GM21367 (cell line): ENCODE data around the gene UBL4A.

Experiments
- ATAC-seq: cut with Tn5 transposase; IDR thresholded peaks from one replicate; pipeline ENCODE4 v1.9.1; 2021; ENCODE audit not compliant: unreplicated experiment

The UBL4A gene

DNA sequence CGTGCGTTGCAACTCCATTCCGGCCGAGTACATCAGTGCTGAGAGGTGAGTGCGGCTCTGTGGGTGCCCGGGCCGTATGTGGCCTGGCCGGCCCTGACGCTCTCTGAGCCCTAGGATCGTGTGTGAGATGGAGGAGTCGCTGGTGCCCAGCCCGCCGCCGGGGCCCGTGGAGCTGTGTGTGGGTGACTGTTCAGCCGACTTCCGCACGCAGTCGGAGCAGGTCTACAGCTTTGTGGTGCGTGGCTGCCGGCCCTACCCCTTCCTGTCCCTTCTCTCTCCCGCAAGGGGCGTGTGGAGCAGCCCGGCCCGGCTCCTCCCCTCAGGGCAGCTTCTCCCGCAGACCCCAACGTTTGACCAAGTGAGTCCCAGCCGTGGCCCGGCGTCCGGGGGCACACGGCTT is 20.4 kb downstream of the UBL4A start:
- no peak for ATAC-seq

DNA sequence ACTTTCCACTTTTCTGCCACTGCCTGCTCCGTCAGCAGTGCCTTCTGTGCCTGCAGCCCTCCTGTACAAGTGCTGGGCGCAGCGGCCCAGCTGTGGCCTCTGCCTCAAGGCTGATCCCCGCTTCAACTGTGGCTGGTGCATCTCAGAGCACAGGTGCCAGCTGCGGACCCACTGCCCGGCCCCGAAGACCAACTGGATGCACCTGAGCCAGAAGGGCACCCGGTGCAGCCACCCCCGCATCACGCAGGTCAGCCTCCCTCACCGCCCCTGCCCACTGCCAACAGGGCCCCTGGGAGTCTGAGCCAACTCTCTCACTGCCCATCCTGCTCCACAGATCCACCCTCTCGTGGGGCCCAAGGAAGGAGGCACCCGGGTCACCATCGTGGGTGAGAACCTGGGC is 20.8 kb downstream of the UBL4A start:
- ATAC-seq = no peak

DNA sequence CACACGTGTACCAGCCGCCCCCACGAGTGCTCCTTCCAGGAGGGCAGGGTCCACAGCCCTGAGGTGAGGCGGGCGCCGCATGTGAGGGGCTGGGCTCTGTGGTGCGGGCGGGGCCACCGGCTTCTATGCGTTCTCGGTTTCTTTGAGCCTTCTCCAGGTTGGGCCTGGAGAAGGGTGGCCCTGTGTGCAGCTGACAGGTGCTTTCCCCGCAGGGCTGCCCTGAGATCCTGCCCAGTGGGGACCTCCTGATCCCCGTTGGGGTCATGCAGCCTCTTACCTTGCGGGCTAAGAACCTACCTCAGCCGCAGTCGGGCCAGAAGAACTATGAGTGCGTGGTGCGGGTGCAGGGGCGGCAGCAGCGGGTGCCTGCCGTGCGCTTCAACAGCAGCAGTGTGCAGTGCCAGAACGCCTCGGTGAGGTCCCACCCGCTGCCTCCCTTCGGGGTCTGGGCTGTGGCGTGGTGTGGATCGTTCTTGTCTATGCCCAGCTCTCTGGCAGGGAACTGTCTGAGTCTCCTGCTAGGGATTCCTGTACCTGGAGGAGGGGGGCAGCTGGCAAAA is 21.5 kb downstream of the UBL4A start:
- ATAC-seq = no peak

DNA sequence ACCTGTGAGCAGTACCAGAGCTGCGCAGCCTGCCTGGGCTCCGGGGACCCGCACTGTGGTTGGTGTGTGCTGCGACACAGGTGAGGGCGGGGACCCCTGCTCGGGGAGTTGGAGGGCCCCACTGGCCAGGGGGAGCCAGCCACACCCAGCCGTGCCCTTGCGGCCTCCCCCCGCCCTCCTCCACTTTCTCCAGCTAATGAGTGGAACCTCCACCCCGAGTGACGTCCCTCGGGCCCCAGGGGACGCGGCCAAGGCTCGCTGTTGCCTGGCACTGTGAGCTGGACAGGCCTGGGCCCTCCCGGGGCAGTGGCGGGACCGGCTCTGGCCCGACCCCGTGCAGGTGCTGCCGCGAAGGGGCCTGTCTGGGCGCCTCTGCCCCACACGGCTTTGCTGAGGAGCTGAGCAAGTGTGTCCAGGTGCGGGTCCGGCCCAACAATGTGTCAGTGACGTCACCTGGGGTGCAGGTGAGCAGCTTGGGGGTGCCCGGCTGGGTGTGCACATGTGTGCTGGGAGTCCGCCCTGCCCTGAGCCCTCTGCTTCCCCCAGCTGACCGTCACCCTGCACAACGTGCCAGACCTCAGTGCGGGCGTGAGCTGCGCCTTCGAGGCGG is 22.7 kb downstream of the UBL4A start:
- ATAC-seq = no peak

DNA sequence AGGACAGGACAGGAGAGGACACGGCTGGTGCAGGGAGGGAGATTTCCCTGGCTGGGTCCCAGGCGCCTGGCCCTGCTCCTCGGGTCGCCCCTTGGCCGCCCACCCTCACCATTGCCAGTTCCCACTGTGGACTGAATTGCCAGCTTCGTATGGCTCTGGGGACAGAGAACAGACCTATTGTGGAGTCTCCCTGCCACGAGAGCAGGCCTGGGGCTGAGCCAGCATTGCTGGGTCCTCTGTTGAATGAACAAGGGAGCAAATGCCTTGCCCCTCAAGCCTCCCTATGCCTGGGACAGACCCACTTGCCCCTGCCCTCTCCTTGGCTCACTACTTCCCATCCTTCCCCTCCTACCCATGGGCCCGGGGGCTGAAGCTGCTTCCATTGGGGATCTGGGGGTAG is 24.0 kb downstream of the UBL4A start:
- ATAC-seq = no peak

DNA sequence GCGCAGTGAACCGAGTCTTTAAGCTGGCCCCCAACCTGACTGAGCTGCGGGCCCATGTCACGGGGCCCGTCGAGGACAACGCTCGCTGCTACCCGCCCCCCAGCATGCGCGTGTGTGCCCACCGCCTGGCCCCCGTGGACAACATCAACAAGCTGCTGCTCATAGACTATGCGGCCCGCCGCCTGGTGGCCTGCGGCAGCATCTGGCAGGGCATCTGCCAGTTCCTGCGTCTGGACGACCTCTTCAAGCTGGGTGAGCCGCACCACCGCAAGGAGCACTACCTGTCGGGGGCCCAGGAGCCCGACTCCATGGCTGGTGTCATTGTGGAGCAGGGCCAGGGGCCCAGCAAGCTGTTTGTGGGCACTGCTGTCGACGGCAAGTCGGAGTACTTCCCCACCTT is 26.1 kb downstream of the UBL4A start:
- ATAC-seq = no peak

DNA sequence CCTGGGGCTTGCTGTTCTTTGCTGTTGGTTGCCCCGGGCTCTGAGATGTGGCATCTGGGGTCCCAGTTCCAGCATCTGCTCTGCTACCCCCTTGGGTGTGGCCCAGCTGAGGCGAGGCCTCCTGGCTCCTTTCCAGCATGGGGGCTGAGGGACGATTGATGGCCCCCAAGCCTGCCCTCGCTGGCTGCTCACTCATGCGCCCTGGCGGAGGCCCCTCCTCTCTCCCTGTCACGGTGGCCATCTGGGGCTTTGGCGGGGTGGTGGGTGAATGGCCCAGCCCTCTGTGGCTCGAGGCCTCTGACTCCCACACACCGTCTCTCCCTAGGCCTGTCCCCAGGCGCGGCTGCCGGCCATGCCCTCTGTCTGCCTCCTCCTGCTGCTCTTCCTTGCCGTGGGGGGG is 26.6 kb downstream of the UBL4A start:
- no peak for ATAC-seq

DNA sequence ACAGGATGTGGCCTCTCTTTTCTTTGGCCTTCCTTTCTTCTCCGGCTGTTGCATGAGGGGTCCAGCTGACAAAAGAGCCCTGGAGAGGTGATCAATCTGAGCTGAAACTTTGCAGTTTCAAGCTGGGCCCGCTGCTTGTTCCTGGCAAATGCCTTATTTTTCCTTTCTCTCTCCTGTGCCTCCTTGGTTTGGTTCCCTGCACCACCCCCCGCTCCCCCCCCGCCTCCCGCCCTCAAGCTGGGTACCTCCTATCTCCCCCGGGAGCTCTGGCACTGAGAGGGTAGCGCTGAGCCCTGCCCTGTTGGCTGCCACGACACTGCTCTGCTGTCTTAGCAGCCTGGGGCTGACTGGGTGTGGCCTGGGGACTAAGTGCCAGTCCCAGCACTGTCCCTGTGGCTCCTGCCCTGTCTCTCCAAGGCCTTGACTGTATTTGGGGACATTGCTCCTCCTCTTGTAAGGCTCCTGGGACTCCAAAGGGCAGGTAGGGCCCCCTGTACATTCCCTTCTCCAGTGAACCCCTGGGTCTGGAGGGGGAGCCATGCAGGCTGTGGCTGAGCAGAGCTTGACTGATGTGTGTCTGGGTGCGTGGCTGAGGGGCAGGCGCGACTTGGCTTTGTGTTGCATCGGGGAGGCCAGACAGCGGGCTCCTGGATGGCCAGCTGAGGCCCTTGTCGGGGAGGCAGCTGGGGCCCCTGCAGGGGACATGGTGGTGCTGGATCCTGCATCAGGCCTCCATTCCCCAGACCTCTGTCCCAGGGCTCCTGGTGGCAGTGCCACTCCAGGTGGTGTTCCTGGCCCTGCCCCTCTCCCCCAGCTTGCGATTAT is 27.2 kb downstream of the UBL4A start:
- no peak for ATAC-seq

DNA sequence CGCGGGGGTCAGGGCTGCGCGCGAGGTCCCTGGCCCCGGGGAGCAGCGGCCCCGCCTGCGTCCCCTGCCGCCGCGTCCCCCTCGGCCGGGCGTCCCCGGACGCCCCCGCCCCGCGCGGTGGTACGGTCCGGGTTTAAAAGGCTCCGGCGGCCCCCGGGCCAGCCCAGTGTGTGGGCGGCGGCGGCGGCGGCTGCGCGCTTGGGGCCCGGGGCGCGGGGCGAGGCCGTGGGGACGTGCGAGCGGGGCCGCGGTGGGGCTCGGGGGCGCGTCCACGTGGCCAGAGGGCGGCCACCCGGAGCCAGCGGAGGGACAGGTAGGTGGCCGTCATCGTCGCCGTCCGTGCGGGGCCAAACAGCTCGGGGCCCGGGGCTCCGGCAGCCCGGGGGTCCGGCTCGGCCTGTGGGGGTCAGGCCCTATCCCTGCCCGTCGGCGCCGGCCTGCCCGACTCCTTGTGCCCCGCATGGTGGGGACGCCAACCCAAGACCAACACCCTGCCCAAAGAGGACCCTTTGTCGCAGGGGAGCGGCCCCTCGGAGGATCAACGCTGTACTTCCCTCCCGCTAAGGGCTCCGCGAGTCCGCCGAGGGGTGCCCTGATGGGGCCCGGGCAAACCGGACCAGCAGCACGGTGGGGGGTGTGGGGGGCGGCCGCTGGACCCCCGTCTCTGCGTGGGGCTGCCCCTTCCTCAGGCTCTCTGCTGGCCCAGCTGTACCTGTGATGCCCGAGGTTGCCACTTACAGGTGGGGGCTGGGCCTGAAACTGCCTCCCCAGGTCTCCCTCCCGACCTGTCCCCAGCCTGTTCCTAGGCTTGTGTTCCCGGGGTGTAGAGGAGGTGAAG is 28.1 kb downstream of the UBL4A start, which contains the start of gene PLXNA3:
PLXNA3 (plus strand) TSS at position 166 of the 838 bp plus-strand sequence. CDS start 1,903 bp downstream, outside the sequence.
- peak; percentile 63 for ATAC-seq

DNA sequence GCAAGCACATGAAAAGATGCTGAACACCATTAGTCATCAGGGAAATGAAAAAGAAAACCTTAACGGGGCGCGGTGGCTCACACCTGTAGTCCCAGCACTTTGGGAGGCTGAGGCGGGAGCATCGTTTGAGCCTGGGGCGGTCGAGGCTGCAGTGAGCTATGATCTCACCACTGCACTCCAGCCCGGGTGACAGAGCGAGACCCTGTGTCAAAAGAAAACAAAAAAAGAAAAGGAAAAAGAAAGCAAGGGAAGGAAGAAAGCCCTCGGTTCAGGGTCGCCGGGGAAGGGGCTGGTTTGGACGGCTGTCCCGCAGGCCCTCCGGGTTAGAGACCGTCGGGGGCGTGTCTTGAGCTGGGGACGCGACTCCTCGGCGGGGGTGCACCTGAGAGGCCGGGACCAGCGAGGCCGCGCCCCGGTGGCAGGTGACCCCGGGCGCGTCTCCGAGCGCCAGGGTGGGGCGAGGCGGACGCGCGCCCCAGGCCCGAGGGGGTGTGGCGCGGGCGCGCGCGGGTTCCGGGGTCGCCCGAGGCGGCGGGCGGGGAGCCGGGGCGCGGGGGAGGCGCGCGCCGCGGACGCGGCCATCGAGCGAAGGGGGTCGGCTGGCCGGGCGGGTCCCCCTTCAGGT is 28.8 kb downstream of the UBL4A start:
- ATAC-seq = peak; percentile 57

DNA sequence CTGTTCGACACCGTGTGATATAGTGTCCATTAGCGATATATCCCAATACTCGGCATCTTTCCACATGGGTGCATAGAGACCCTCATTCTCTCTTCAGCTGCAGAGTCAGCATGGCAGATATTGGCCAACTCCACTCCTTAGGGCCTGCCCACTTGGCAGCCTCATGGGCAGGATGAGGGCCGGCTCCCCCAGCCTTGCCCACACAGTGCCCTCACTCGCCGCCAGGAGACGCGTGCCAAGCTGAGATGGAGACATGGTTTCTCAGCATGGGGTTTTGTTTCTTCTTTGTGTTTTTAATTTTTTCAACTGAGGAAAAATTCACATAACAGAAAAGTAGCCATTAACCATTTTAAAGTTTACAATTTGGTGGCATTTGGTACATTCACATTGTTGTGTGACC is 33.6 kb downstream of the UBL4A start:
- ATAC-seq = no peak

DNA sequence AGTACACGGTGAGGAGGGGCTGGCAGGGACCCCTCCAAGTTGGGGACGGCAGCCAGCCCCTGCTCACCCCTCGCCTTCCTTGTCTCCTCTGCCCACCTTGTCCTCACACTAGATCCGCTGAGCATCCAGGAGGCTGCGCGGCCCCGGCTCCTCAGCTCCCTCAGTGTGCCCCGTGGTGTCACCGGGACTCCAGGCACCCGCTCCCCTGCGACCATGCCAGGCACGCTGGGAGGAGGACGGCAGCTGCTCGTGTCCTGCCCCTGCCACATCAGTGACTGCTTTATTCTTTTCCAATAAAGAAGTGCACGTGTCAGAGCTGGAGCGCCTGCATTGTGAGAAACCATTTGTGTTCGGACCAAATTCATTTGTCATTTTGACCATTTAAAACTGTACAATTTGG is 36.1 kb downstream of the UBL4A start:
- ATAC-seq = no peak

DNA sequence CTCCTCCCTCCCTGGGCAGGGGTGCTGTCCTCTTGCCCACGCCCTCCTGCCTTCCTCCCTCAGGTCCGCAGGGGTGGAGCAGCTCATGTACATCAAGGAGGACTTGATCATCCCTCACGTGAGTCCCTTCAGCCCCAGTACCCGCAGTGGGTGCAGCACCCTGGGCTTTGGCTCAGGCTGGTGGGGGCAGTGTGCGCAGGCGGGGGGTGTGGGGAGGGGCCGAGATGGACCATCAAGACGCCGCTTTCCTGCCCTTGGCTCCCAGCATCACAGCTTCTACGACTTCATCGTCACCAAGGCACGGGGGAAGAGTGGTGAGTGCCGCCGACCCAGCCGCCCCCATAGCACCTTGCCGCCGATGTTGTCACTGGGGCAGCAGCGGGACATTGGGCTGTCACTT is 36.8 kb downstream of the UBL4A start:
- ATAC-seq = no peak

DNA sequence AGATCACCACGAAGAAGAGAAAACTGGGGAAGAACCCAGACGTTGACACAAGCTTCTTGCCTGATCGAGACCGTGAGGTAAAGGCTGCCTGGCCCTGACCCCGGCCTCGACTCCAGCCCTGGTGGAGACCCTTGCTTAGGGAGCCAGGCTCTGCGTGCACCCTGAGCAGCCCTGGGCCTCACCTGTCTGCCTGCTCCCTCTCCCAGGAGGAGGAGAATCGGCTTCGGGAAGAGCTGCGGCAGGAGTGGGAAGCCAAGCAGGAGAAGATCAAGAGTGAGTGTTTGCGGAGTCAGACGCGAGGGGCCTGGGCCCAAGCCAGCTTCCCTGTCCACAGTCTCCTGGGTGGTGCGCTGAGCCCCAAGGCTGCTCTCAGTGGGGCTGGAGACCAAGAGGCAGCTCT is 37.9 kb downstream of the UBL4A start:
- no peak for ATAC-seq

DNA sequence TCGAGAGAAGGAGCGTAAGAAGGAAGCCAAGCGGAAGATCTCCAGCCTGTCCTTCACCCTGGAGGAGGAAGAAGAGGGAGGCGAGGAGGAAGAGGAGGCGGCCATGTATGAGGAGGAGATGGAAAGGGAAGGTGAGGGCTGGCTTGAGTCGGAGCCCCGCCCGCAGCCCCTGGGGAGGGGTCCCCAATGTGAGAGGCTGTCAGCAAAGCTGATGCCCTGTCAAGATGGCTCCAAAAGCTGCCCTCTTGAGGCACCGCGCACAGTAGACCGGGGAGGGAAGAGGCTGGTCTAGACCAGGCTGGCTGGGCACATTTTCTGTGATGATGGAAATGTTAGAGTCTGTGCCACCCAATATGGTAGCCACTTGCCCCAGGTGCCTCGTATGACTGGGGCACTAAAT is 40.0 kb downstream of the UBL4A start:
- ATAC-seq = no peak

DNA sequence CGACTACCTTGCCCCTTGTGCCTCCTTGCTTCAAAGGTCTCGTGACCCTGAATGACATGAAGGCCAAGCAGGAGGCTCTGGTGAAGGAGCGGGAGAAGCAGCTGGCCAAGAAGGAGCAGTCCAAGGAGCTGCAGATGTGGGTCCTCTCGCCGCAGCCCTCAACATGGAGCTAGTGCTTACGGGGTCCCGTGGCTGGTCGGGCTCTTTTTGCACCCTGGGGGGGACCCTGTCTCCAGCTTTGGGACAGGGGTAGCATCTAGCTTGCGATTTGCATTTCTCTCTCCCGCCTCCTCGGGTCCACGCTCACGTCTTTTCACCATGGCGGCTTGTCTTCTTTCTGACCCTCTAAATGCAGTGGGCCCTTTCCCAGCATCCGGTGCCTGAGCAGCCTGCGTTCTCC is 40.6 kb downstream of the UBL4A start:
- ATAC-seq = no peak

DNA sequence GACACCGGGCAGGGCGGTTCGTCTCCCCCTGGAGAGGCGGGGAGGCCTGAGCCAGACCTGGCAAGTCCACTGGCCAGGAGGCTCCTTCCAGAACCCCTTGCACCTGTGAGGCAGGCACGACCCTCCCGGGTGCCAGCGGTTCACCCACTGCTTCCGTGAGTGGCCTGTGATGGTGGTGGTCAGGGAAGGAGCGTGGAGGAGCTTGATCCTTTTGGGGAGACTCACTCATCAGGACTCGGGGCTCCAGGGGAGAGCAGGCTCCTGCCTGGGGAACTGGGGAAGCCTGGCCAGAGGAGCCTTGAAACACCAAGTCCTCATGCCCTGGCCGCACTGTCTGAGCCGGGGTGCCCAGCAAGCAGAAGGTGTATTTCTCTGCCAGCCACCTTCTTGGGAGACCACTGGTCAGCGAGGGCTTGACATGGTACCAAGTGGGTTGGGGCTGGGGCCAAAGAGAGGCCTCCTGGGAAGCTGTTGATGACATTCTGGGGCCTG is 41.6 kb downstream of the UBL4A start:
- ATAC-seq = no peak

DNA sequence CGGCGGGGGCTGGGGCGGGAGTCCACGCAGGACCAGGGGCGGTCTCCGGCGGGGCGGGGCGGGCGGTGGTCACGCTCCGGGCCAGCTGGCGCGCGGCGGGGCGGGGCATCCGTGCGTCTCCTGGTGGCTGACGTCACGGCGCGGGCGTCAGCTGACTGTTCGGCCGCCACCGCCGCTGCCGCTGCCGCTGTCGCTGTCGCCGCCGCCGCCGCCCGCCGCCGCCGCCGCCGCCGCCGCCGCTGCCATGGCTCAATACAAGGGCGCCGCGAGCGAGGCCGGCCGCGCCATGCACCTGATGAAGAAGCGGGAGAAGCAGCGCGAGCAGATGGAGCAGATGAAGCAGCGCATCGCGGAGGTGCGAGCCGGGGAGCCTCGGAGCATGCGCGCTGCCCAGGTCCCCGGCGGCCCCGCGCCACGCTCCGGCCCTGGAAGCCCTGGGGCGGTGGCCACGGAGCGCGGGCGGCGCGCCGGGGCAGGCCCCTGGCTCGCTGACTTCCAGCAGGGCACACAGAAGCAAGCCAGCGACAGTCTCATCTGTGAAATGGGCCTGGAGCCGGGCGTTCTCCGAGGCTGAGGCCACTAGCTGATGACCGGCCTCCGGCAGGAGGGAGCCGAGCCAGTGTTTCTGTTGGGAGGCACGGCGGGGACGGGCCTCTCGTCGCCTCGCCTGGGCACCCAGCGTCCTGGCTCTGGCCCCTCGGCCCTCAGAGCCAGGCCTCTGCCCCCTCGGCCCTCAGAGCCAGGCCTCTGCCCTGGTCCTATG is 42.2 kb downstream of the UBL4A start, which contains the start of gene FAM50A:
FAM50A (plus strand) TSS at position 150 of the 763 bp plus-strand sequence; CDS start at position 245, 95 bp downstream.
- peak; percentile 63 for ATAC-seq

DNA sequence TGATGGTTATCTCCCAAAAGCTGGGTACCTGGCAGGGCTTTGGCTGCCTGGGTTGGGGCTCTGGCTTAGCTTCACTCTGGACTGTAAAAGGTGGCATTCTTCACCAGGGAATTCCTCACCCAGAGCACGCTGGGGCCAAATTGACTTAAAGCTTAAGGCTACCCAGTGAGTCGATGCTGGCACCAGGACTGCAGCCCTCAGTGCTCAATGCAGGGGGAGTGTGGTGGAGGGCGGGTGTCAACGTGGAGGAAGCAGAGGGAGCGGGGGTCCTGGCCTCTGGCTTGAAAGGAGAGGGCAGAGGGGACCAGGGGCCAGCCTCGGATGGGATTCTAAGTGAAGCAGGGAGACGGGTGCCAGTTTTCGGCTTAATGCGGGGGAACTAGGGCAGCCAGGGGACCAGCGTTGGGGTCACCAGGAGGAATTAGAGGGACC is 42.9 kb downstream of the UBL4A start:
- no peak for ATAC-seq
